Measurements from ENCODE around the gene COLEC11.

The COLEC11 gene

GRCh38 chr2:3645745-3646389, 51.0 kb downstream of the COLEC11 start:
- CTCF ChIA-PET, result interaction anchor here (0.5 kb wide), 1 partner anchor 139 kb away, joined by 4 read pairs; no protein-coding TSS in a partner anchor
- Histone ChIP-seq H3K36me3 (ENCODE audit: control insufficient read depth in 2 of 2, insufficient read depth in 1 of 2, low read length in 2 of 2) (no peaks in the 10 kb centered on the region), H3K4me3 (ENCODE audit: low read depth, low read length) (no peak overlapping the region), H3K9me3 (ENCODE audit: control insufficient read depth, insufficient read depth, low read depth, low read length) (no peaks in the 10 kb centered on the region), H3K4me1 (ENCODE audit: control insufficient read depth, insufficient read depth, low read length) (no peaks in the 10 kb centered on the region), H3K27ac (ENCODE audit: extremely low read depth, low read depth, low read length) (no peak overlapping the region)
- TF ChIP-seq ATF2 (tag by site-specific recombination; IDR thresholded peaks at IDR 0.05; ENCODE audit: low read depth) (no peak), ZBTB1 (tag by site-specific recombination; IDR thresholded peaks at IDR 0.05) (no peak), ZNF2 (tag by site-specific recombination; IDR thresholded peaks at IDR 0.05) (no peak), ZNF133 (tag by site-specific recombination; IDR thresholded peaks at IDR 0.05) (no peak), HOXD13 (CRISPR knock-in tag; IDR thresholded peaks at IDR 0.05; ENCODE audit: borderline replicate concordance) (no peak), ZNF621 (tag by site-specific recombination; IDR thresholded peaks at IDR 0.05) (no peak), ZNF792 (tag by site-specific recombination; IDR thresholded peaks at IDR 0.05) (no peak), ZNF514 (tag by site-specific recombination; IDR thresholded peaks at IDR 0.05) (no peak), ZNF354C (tag by site-specific recombination; IDR thresholded peaks at IDR 0.05; ENCODE audit: borderline replicate concordance, low read depth) (no peak), ZNF501 (tag by site-specific recombination; IDR thresholded peaks at IDR 0.05) (no peak), WT1 (tag by site-specific recombination; IDR thresholded peaks at IDR 0.05) (no peak)
- TF ChIP-seq, protein P1, sequence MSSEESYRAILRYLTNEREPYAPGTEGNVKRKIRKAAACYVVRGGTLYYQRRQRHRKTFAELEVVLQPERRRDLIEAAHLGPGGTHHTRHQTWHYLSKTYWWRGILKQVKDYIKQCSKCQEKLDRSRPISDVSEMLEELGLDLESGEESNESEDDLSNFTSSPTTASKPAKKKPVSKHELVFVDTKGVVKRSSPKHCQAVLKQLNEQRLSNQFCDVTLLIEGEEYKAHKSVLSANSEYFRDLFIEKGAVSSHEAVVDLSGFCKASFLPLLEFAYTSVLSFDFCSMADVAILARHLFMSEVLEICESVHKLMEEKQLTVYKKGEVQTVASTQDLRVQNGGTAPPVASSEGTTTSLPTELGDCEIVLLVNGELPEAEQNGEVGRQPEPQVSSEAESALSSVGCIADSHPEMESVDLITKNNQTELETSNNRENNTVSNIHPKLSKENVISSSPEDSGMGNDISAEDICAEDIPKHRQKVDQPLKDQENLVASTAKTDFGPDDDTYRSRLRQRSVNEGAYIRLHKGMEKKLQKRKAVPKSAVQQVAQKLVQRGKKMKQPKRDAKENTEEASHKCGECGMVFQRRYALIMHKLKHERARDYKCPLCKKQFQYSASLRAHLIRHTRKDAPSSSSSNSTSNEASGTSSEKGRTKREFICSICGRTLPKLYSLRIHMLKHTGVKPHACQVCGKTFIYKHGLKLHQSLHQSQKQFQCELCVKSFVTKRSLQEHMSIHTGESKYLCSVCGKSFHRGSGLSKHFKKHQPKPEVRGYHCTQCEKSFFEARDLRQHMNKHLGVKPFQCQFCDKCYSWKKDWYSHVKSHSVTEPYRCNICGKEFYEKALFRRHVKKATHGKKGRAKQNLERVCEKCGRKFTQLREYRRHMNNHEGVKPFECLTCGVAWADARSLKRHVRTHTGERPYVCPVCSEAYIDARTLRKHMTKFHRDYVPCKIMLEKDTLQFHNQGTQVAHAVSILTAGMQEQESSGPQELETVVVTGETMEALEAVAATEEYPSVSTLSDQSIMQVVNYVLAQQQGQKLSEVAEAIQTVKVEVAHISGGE (tag by site-specific recombination; conservative IDR thresholded peaks at IDR 0.05; ENCODE audit: low read depth), result no peak
- TF ChIP-seq, protein P2, sequence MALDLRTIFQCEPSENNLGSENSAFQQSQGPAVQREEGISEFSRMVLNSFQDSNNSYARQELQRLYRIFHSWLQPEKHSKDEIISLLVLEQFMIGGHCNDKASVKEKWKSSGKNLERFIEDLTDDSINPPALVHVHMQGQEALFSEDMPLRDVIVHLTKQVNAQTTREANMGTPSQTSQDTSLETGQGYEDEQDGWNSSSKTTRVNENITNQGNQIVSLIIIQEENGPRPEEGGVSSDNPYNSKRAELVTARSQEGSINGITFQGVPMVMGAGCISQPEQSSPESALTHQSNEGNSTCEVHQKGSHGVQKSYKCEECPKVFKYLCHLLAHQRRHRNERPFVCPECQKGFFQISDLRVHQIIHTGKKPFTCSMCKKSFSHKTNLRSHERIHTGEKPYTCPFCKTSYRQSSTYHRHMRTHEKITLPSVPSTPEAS (tag by site-specific recombination; IDR thresholded peaks at IDR 0.05), result no peak
- POLR2A ChIA-PET, result no interaction called here

DNA sequence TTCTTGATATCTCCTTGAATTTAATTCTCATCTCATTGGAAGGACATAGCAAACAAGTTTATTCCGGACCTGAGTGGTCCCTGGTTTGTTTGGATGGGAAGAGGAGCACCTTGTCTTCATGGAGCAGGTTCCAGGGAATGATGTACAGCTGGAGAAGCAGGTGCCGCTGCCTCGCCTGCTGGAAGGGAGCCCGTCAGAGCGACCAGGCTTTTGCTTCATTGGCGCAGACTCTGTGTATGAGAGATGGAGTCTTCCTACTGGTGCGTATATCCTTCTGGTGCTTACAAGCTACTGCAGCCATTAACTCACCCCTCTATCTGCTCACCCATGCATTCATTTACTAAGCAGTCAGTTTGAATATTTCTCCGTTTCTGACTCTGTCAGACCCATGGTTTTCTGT, 51.5 kb downstream of the COLEC11 start:
- ChIA-PET POLR2A (no interaction called here), CTCF (no interaction called here)
- H3K36me3 ChIP-seq (ENCODE audit: control insufficient read depth in 2 of 2, insufficient read depth in 1 of 2, low read length in 2 of 2), result no peaks in the 10 kb centered on the region
- no peak overlapping the region for H3K4me3 ChIP-seq (ENCODE audit: low read depth, low read length)
- H3K9me3 ChIP-seq (ENCODE audit: control insufficient read depth, insufficient read depth, low read depth, low read length), result no peaks in the 10 kb centered on the region
- H3K4me1 ChIP-seq (ENCODE audit: control insufficient read depth, insufficient read depth, low read length), result no peaks in the 10 kb centered on the region
- H3K27ac ChIP-seq (ENCODE audit: extremely low read depth, low read depth, low read length), result no peak overlapping the region
- TF ChIP-seq HOXA7 (CRISPR knock-in tag; IDR thresholded peaks at IDR 0.05; ENCODE audit: borderline replicate concordance), result no peak
- no peak for TF ChIP-seq ZNF169 (tag by site-specific recombination; IDR thresholded peaks at IDR 0.05)
- no peak for TF ChIP-seq ZNF394 (tag by site-specific recombination; IDR thresholded peaks at IDR 0.05; ENCODE audit: borderline replicate concordance)
- no peak for TF ChIP-seq ZNF791 (tag by site-specific recombination; IDR thresholded peaks at IDR 0.05)
- no peak for TF ChIP-seq REPIN1 (tag by site-specific recombination; IDR thresholded peaks at IDR 0.05; ENCODE audit: low read depth)
- no peak for TF ChIP-seq ZNF501 (tag by site-specific recombination; IDR thresholded peaks at IDR 0.05)
- TF ChIP-seq ZNF629 (tag by site-specific recombination; IDR thresholded peaks at IDR 0.05), result no peak
- no peak for TF ChIP-seq ZNF19 (tag by site-specific recombination; IDR thresholded peaks at IDR 0.05; ENCODE audit: low read depth)
- TF ChIP-seq GLI2 (tag by site-specific recombination; IDR thresholded peaks at IDR 0.05; ENCODE audit: borderline replicate concordance, low read depth), result no peak
- TF ChIP-seq SALL2 (tag by site-specific recombination; IDR thresholded peaks at IDR 0.05; ENCODE audit: borderline replicate concordance), result no peak
- no peak for TF ChIP-seq ZNF518A (tag by site-specific recombination; conservative IDR thresholded peaks at IDR 0.05; ENCODE audit: low read depth)

Data from HEK293 (cell line).